Activated CD8-positive, alpha-beta memory T cell treated with anti-CD3 and anti-CD28 coated beads, Interleukin-2, amount 50 U/mL, for 1 hour (primary cell): Measurements from ENCODE around the gene SNRPD1.
"Not testable (repeated sequence)": the region's sequence is repeated elsewhere in the genome, so short reads cannot be mapped to it uniquely, and the experiment has no call there.

ENCODE experiments used
- DNase-seq: peaks from one replicate; pipeline ENCODE4 v3.0.0-alpha.2; 2020; ENCODE audit errors: extremely low read depth

The SNRPD1 gene

DNA sequence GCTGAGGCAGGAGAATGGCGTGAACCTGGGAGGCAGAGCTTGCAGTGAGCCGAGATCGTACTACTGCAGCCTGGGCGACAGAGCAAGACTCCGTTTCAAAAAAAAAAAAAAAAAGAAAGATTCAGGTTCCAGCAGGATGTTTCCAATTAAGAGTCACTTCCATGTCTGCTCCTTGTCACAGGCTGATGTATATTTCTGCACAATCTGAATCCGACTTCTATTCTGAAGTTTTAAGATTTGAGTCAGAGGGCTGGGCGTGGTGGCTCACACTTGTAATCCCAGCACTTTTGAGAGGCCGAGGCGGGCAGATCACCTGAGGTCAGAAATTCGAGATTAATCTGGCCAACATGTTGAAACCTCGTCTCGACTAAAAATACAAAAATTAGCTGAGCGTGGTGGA, 24.7 kb downstream of the SNRPD1 start:
- no peak for DNase-seq

DNA sequence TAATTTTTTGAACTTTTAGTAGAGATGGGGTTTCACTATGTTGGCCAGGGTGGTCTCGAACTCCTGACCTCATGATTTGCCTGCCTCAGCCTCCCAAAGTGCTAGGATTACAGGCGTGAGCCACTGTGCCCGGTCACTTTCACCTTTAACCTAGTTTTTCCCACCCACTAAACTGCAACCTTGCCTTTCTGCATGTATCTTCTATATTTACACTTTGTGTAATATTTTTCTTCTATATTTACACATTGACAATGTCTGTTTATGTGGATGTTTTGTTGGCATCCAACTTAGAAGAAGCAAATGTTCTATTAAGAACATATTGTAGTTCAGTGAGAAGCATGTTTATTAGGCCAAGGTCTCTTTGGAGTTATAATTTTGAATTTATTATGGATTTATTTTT, 26.7 kb downstream of the SNRPD1 start:
- DNase-seq, result no peak

DNA sequence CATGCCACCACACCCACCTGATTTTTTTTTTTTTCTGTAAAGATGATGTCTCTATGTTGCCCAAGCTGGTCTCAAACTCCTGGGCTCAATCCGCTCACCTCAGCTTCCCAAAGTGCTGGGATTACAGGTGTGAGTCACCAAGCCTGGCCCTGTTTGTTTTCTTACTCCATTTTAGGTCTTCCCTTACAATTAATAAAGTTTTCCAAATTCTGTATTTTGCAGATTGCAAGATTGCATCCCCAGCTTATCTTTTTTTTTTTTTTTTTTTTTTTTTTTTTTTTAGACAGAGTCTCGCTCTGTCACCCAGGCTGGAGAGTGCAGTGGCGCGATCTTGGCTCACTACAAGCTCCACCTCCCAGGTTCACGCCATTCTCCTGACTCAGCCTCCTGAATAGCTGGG, 28.3 kb downstream of the SNRPD1 start:
- DNase-seq, result not testable (repeated sequence)

DNA sequence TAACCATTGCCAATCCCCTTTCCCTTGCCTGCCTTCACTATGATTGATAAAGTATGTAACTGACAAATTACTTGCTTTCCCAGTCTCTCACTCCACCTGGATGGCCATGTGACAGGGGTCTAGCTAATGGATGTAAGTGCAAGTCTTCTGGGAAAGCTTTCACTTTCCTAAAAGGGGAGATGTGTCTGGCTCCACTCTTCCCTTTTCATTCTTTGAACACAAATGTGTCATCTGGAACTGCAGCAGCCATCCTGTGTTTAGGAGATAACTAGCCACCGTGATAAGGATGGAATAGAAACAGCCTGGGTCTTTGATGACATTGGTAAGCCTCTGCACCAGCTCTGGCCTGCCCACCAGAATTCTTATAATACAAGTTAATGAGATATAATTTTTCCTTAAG, 38.2 kb downstream of the SNRPD1 start:
- no peak for DNase-seq

- no peak for DNase-seq
These were observed 40.0 kb downstream of the SNRPD1 start for GRCh38 chr18:21652073-21652472.

DNA sequence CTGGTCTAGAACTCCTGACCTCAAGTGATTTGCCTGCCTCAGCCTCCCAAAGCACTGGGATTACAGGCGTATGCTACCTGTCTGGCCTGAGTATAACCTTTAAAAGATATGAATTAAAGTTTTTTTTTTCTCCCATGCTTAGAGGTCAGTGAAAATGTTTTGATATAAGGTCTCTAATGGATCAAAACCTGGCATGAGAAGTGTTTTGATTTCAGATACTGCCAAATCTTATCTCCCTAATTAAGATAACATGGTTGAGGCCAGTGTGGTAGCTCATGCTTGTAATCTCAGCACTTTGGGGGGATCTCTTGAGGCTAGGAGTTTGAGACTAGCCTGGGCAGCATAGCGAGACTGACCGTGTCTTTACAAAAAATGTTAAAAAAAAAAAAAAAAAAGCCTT, 41.2 kb downstream of the SNRPD1 start:
- no peak for DNase-seq

DNA sequence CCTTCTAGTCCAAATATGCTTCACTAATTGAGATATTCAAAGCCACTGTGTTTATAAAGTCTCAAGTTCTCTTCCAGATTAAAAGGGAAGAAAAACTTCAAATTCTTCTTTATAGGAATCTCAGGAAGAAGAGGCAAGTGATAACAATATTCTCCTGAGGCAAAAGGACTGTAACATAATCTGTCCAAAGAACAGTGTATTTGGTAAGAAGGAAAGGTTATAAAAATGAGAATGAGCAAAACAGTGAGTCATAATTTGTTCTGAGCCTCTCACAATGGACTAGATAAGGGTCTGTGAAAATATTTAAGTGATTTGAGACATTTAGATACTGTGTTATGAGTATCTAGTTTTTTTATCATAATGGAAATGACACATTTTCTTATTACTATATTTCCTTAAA, 44.3 kb downstream of the SNRPD1 start:
- no peak for DNase-seq

- no peak for DNase-seq
These were observed 48.0 kb downstream of the SNRPD1 start for GRCh38 chr18:21660078-21660477.

DNA sequence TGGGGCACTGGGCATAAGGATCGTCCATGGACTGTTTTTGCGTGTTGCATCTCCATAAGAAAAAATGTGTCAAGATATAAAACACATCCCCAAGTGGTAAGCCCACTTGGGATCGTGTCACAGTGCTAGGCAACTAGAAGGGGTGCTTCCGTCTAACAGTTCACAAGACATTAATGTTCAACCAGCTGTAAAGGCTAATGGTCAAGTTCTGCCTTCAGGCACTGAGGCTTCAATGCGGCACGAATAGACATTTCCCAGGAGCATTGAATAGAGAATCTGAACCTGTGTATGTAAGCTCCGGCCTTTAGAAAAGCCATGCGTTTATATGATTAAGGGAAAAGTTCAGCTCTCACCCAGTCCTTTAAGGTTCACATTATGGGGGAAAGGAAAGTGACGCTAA, 50.5 kb downstream of the SNRPD1 start:
- no peak for DNase-seq

DNA sequence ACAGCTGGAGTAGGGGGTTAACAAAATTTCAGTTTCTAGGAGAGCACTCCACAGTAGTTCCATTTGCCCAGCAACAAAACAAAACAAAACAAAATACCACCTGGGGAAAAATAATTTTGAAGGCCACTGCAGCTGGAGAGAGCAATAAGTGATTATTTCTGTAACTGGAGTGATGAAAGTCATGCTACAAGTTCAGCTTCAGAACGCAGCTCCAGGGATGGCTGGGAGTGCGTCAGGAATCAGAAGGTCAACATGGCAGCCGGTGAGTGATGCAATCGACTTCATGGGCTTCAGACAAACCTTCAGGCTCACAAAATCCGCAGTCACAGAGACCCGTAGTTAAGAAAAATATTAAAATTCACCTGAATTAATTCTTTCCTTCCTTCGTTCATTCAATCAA, 51.5 kb downstream of the SNRPD1 start:
- no peak for DNase-seq

DNA sequence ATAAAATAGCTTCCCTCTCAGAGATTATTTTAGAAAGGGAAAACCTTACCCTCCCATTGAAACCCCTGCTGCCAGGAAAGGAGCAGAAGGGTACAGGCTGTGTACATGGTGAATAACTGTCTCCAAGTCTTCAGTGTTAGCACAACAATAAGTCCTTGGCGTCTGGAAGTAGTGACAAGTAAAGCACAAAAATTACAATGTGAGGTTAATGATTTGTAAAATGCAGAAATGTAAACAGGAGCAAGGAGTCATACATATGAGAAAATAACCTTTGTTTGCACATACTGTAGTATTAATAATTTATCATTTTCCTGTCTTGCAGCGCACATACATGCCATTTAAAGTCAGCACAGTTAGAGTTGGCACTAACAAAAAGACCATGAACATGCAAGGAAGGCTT, 52.0 kb downstream of the SNRPD1 start:
- no peak for DNase-seq

DNA sequence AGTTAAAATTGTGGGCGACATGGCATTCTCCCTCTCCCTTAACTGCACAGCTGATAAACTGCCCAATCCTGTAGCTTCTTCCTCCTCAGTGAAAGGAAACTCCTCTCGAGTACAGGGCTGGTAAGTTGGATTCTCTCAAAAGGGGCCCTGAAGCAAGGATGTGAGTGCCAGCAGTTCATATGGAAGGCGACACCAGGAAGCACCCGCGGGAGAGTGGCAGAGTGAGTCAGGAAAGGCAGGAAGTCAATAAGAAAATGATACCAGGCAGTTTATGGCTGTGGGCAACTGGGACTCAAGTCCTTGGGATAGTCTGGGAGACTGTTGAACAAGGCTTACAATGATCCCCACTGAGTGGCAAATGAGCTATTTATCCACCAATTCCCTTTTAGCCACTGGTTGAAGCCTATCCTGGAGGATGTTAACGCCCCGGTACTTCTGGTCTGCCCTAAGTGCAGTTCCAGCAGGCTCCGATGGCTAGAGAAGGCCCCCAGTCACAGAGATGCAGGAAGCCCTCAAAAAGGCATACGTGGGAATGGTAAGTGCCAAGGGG, 57.7 kb downstream of the SNRPD1 start:
- no peak for DNase-seq

- DNase-seq, result no peak
These were observed 60.6 kb downstream of the SNRPD1 start for GRCh38 chr18:21672521-21673267.

GRCh38 chr18:21675354-21675753, 63.2 kb downstream of the SNRPD1 start:
- DNase-seq, result not testable (repeated sequence)

GRCh38 chr18:21678859-21679258, 66.7 kb downstream of the SNRPD1 start:
- DNase-seq, result no peak

DNA sequence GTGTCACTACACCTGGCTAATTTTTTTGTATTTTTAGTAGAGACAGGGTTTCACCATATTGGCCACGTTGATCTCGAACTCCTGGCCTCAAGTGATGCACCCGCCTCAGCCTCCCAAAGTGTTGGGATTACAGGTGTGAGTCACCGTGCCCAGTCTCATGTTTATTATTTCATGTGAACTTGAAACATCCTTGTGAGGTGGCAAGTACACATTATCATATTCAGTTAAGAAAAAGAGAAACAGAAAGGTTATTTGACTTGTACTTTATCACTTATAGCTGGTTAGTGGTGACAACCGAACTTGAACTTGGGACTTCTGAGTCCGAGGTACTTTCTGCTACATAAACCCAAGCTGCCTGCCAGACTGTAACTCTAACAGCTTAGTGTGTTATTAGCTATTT, 68.0 kb downstream of the SNRPD1 start:
- no peak for DNase-seq

DNA sequence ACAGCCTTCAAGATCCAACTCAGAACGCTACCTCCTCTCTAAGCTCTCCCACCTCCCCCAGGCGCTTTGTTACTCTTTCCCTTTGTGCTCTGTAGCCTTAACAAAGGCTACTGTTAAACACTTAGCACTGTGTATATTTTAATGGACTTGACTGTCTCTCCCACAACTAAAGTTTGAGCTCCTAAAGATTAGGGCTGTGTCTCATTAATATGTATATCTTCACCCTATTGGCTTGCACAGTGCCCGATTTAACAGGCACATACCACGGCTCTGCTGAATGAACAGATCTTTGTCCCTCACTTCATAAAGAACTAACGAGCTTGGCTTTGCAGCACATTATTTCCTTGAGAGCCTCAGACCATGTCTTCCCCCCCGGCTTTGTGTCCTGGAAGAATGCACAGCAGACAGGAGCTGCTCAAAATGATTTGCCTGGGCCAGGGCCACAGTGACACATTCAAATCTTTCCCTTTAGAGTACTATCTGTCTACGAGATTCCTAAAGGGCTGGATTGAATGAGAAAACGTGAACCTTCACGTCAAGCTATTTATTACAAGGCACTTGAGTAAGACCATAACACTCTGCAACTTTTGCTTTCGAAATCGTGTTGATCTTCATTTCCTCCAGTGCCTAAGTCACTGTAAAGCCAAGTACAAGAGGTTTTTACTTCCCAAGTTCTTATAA, 70.4 kb downstream of the SNRPD1 start:
- no peak for DNase-seq
